GM21619 (cell line): ENCODE data around the gene PKN1.
"Not testable (repeated sequence)": the region's sequence is repeated elsewhere in the genome, so short reads cannot be mapped to it uniquely, and the experiment has no call there.

Experiments used
- ATAC-seq: cut with Tn5 transposase; IDR thresholded peaks from one replicate; pipeline ENCODE4 v1.9.1; 2021; ENCODE audit not compliant: unreplicated experiment

The PKN1 gene

GRCh38 chr19:14432791-14433553, at the start of gene PKN1:
Gene PKN1 (plus strand): TSS chr19:14433306. CDS start chr19:14433522, 216 bp downstream.
- no peak for ATAC-seq

- no peak for ATAC-seq
These were observed 49.2 kb upstream of the PKN1 start for GRCh38 chr19:14383661-14384555.

GRCh38 chr19:14385492-14385891, 47.6 kb upstream of the PKN1 start:
- ATAC-seq: no peak

- no peak for ATAC-seq
These were observed 42.6 kb upstream of the PKN1 start for GRCh38 chr19:14390548-14390947.

GRCh38 chr19:14391156-14391821, 41.8 kb upstream of the PKN1 start:
- no peak for ATAC-seq

GRCh38 chr19:14393329-14393728, 39.8 kb upstream of the PKN1 start:
- ATAC-seq: no peak

- ATAC-seq: no peak
These were observed 38.9 kb upstream of the PKN1 start for GRCh38 chr19:14394167-14394566.

- no peak for ATAC-seq
These were observed 37.8 kb upstream of the PKN1 start for GRCh38 chr19:14395262-14395661.

GRCh38 chr19:14395710-14396336, 37.3 kb upstream of the PKN1 start:
- no peak for ATAC-seq

- not testable (repeated sequence) for ATAC-seq
These were observed 36.4 kb upstream of the PKN1 start for GRCh38 chr19:14396730-14397129.

- not testable (repeated sequence) for ATAC-seq
These were observed 35.9 kb upstream of the PKN1 start for GRCh38 chr19:14397168-14397567.

GRCh38 chr19:14400951-14401431, 32.1 kb upstream of the PKN1 start:
- ATAC-seq: no peak

GRCh38 chr19:14401468-14402195, 31.5 kb upstream of the PKN1 start:
- no peak for ATAC-seq

GRCh38 chr19:14402332-14403144, 30.6 kb upstream of the PKN1 start:
- ATAC-seq: no peak

GRCh38 chr19:14403145-14403930, 29.8 kb upstream of the PKN1 start:
- not testable (repeated sequence) for ATAC-seq

- ATAC-seq: no peak
These were observed 28.8 kb upstream of the PKN1 start for GRCh38 chr19:14404312-14404711.

- ATAC-seq: no peak
These were observed 27.7 kb upstream of the PKN1 start for GRCh38 chr19:14405380-14405757.

- no peak for ATAC-seq
These were observed 27.1 kb upstream of the PKN1 start for GRCh38 chr19:14405758-14406644.
